NCI-H187 treated with DMSO at 0.1 percent for 48 hours (cell line): Measurements from ENCODE around the gene SOWAHC.

Source experiments
- DNase-seq: peaks from one replicate; lab custom pipeline; 2025; lab: John Stamatoyannopoulos, UW

The SOWAHC gene

DNA sequence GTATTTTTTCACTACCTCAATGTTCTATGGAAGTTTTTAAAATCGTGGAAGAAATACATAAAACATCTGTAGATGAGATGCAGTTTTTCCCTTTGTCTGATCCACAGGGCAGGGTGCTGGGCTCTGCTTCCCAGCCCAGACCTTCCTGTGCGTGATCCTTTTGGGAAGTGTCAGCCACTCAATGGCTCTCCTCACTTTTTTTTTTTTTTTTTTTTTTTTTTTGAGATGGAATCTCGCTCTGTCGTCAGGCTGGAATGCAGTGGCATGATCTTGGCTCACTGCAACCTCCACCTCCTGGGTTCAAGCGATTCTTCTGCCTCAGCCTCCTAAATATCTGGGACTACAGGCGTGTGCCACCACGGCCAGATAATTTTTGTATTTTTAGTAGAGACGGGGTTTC lies 32.8 kb downstream of the SOWAHC start:
- DNase-seq, result no peak

DNA sequence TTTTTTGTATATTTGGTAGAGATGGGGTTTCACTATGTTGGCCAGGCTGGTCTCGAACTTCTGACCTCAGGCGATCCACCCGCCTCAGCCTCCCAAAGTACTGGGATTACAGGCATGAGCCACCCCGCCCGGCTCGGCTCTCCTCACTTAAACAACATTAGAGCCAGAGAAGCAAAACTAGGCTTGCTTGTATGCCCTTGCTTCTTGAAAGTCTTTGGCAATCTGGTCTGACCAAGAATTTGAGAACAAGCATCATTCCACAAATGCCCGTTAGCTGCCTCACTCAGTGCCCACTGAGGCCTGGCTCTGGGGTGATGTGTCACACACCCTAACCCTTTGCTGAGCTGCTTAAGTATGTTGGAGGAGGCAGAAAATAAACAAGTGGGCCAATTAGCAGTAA lies 33.5 kb downstream of the SOWAHC start:
- no peak for DNase-seq

DNA sequence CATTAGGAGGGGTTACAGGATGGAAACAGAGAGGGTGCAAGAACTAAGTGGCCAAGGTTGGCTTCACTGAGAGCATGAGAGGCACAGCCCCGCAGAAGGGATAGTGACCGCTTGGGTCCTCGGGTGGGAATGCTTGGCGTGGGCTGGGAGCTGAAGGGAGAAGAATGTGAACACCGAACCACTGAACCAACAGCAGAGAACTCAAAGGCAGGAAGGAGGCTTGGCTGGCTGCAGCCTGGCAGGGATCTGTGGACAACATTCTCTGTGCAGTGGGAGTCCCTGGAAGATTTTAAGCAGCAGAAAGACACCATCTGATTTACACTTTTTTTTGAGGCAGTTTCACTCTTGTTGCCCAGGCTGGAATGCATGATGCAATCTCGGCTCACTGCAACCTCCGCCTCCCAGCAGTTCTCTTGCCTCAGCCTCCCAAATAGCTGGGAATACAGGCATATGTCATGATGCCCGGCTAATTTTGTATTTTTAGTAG lies 33.9 kb downstream of the SOWAHC start:
- no peak for DNase-seq

- no peak for DNase-seq
Measured at GRCh38 chr2:109649736-109650695, 35.9 kb downstream of the SOWAHC start.

DNA sequence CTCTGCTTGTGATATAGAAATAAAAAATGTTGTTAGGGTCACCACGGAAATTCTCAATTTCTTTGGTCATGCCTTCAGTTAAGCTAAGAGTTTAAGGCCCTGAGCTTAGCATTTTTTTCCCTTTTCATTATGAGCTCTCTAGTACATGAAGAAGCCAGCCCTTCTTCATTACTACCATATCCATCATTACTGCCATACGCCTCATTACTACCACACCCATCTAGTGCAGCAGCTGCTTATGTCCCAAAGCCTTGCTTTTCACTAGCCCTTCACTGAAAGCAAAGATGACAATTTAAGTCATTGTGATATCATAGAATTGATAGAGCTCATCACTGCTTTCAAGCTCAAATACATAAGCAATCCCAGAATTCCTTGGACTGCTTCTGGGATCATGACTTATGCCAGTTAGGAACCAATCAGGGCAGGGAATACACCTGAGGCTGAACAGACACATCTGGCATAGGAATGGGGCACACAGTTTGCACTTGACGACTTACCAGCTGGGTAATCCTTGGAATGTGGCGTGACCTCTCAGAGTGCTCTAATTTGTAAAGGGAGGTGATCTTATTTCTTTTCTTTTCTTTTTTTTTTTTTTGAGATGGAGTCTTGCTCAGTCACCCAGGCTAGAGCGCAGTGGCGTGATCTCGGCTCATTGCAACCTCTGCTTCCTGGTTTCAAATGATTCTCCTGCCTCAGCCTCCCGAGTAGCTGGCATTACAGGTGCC lies 40.3 kb downstream of the SOWAHC start:
- DNase-seq, result no peak

DNA sequence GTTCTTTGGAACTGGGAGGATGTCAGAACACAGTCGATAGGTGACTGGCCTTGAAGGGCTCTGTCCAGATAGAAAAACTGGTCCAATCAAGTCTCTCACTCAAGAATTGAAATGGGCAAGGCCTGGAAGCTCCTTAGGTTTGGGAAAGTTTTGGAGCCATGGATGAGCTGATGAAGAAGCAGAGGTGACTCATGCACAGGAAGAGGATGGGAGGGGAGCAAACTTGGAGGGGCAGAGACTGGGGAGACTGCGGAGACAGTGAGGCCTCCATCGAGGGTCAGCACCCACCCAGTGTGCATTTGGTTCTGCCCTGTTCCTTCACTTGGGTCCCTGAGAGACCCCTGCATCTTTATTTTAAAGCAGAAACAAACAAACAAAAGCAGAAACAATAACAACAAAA lies 41.1 kb downstream of the SOWAHC start:
- DNase-seq, result no peak

GRCh38 chr2:109659396-109660045 lies 45.4 kb downstream of the SOWAHC start:
- DNase-seq, result no peak

- no peak for DNase-seq
Measured at GRCh38 chr2:109660046-109660860, 46.1 kb downstream of the SOWAHC start.

DNA sequence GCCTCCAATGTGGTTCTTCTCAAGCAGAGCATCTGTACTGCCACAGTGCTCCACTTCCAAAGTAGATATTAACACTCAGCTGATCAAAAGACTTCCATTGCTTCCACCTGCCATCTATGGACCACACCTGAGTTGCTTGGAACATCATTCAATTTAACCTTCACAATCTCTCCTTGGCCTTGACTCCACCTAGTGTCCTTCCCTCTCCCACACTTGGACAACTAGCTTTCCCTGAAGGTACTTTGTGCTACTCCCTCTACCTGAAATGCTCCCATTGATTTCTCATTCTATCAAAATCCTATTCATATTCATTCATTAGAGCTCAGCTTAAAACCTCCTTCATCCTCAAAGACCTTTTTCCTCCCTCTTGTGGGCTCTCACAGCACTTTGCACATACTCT lies 48.7 kb downstream of the SOWAHC start:
- DNase-seq, result no peak

DNA sequence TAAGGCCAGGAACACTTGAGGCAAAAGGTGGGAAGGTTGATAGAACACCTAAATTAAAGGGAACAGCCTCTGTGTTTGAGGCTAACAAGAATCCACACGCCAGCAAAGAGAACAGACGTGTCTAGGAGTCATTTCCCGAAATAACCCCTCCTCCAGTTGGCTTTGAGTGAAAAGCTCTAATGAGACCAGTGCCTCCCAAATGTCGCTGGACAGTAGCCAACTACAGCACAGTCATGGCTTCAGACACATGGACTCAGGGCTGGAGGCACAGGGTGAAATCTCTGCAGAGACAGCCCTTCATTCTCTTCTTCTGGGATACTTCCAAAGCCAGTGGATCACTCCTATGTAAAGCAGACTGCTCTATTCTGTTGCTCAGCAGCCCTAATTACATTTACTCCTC lies 49.6 kb downstream of the SOWAHC start:
- no peak for DNase-seq

DNA sequence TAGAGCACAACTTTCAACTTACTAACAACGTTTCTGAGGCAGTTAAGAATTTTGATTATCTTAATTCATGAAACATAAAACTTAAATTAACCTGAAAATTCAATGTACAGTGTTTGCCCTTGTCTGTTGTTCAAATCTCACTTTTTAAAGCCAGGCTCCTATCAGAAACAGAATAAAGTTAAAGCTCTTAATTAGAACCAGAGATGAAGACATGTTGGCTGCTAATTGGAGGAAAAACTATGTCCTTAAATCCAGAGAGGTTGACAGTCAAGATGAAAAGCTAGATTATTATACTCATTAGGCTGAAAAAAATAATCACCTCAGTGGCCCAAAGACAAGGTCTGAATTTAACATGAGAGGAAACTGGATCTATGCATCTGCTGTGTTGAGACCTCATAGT lies 52.3 kb downstream of the SOWAHC start:
- DNase-seq, result no peak
